ENCODE measurements around the gene EPHB1.

GRCh38 chr3:134992586-134992985 is 197.5 kb downstream of the EPHB1 start:
- TF ChIP-seq POLR2AphosphoS5 (IDR thresholded peaks at IDR 0.05): no peak
- TF ChIP-seq RAD21 (conservative IDR thresholded peaks at IDR 0.05): no peak
- no peak for TF ChIP-seq EP300 (conservative IDR thresholded peaks at IDR 0.05; ENCODE audit: poor library complexity, severe bottlenecking)
- TF ChIP-seq, protein P1, sequence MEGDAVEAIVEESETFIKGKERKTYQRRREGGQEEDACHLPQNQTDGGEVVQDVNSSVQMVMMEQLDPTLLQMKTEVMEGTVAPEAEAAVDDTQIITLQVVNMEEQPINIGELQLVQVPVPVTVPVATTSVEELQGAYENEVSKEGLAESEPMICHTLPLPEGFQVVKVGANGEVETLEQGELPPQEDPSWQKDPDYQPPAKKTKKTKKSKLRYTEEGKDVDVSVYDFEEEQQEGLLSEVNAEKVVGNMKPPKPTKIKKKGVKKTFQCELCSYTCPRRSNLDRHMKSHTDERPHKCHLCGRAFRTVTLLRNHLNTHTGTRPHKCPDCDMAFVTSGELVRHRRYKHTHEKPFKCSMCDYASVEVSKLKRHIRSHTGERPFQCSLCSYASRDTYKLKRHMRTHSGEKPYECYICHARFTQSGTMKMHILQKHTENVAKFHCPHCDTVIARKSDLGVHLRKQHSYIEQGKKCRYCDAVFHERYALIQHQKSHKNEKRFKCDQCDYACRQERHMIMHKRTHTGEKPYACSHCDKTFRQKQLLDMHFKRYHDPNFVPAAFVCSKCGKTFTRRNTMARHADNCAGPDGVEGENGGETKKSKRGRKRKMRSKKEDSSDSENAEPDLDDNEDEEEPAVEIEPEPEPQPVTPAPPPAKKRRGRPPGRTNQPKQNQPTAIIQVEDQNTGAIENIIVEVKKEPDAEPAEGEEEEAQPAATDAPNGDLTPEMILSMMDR (IDR thresholded peaks at IDR 0.05; ENCODE audit: poor library complexity, severe bottlenecking): no peak
- TF ChIP-seq TAF1 (IDR thresholded peaks at IDR 0.05; ENCODE audit: low read depth): no peak
- no peak for TF ChIP-seq EZH2 (IDR thresholded peaks at IDR 0.05; ENCODE audit: borderline replicate concordance, insufficient read depth, low read length, poor library complexity, severe bottlenecking)
- TF ChIP-seq, protein P2, sequence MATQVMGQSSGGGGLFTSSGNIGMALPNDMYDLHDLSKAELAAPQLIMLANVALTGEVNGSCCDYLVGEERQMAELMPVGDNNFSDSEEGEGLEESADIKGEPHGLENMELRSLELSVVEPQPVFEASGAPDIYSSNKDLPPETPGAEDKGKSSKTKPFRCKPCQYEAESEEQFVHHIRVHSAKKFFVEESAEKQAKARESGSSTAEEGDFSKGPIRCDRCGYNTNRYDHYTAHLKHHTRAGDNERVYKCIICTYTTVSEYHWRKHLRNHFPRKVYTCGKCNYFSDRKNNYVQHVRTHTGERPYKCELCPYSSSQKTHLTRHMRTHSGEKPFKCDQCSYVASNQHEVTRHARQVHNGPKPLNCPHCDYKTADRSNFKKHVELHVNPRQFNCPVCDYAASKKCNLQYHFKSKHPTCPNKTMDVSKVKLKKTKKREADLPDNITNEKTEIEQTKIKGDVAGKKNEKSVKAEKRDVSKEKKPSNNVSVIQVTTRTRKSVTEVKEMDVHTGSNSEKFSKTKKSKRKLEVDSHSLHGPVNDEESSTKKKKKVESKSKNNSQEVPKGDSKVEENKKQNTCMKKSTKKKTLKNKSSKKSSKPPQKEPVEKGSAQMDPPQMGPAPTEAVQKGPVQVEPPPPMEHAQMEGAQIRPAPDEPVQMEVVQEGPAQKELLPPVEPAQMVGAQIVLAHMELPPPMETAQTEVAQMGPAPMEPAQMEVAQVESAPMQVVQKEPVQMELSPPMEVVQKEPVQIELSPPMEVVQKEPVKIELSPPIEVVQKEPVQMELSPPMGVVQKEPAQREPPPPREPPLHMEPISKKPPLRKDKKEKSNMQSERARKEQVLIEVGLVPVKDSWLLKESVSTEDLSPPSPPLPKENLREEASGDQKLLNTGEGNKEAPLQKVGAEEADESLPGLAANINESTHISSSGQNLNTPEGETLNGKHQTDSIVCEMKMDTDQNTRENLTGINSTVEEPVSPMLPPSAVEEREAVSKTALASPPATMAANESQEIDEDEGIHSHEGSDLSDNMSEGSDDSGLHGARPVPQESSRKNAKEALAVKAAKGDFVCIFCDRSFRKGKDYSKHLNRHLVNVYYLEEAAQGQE (IDR thresholded peaks at IDR 0.05; ENCODE audit: borderline replicate concordance): no peak
- TF ChIP-seq MXI1 (conservative IDR thresholded peaks at IDR 0.05; ENCODE audit: poor library complexity, severe bottlenecking): no peak
- TF ChIP-seq SMC3 (conservative IDR thresholded peaks at IDR 0.05; ENCODE audit: poor library complexity): no peak
